Activated T-cell treated with anti-CD3 and anti-CD28 coated beads for 4 hours (primary cell): ENCODE data around the gene MTSS2.

Experiments used
- DNase-seq: peaks from one replicate; pipeline ENCODE4 v3.0.0-alpha.2; 2020

Gene MTSS2

DNA sequence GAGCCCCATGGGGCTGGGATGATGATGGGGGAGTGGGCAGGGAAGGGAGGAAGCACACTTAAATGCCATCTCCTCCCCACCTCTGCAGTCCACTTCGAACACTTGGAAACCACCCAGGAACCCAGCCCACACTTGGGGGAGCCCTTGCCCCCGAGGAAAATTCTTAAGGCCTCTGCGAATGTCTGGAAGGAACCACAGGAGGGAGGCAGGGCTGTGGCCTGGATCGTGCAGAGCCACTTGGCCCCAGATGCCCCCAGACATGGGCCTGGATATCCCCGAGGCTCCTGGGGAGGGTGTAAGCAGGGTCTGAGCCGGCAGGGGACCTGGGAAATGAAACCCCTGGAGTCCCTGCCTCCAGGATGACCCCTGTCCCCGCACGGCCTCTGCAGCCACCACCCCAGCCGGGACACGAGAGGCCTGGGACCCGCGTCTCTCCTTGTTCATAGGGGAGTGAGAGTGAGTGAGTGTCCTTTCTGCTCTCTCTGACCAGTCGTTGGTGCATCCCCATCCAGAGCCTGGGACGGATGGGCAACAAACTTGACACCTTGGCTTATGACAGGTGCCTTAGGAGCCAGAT lies 11.8 kb upstream of the MTSS2 start:
- DNase-seq = no peak

DNA sequence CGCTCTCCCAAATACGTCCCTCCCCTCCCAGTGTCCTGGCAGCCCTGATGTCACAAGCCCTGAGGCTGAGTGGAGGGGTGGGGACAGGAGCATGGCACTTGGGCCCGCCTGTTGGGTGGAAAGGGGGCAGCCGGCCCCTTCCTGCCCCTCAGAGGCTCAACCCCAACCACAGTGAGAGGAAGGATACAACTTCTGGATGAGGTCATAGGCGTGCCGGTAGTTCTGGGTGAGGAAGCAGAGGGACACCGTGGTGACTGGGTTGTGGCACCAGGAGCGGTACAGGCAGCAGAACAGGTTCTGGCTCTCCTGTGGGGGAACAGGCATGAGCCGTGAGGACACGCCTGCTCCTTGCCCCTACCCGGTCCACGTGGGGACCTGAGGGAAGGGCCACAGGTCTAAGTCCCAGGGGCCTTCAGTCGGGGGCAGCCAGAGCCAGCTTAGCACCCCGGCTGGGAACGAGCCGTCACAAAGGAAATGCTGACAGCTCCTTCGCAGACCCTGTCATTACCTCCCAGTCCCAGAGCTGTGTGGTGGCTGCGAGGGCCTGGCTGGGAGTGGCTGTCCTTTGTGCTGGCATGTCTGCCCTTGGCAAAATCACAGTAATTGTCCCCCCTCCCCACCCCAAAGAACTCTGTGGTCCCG lies 11.2 kb upstream of the MTSS2 start:
- DNase-seq = no peak

DNA sequence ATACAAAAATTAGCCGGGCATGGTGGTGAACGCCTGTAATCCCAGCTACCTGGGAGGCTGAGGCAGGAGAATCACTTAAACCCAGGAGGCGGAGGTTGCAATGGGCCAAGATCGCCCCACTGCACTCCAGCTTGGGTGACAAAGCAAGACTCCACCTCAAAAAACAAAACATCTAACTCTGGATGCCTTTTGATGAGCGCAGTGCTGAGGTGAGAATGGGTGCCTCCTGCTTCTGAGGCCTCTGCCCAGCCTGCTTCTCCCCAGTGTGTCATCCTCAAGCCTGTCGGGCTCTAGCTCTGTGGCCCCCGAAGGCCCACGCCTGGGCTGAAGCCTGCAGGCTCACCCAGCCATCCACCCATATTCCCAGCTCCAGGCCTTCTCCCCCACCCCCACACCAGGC lies 10.5 kb upstream of the MTSS2 start:
- DNase-seq = no peak

DNA sequence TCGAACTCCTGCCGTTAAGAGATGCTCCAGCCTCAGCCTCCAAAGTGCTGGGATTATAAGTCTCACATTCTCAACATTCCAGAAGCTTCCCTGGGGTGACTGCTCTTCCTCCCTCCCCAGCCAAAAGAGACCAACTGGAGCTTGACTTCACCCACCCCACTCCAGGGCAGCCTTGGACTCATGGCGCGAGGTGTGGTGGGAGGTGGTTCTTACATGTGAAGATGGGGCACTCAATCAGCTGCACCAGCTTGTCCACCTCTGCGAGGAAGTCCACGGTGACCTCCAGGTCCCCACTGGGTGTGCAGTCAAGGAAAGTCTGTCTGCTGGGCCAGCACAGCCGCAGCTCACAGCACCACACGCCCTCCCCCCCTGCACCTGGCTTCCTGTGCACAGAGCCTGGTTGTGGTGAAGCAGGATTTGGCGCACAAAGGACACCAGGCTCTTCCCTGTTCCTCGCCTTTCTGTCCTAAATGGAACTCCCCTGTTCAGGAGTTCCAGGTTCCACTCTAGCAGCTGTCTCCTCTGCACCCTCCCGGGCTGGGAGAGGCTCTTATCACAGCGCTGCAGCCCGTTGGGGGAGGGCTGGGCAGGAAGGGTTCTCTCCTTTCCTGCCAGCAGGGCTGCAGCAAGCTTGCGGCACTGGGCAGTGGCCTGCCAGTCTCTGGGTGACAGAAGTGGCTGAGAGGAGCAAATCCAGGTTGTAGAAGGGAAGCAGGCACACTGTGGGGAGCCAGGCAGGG lies 9.6 kb upstream of the MTSS2 start:
- no peak for DNase-seq

DNA sequence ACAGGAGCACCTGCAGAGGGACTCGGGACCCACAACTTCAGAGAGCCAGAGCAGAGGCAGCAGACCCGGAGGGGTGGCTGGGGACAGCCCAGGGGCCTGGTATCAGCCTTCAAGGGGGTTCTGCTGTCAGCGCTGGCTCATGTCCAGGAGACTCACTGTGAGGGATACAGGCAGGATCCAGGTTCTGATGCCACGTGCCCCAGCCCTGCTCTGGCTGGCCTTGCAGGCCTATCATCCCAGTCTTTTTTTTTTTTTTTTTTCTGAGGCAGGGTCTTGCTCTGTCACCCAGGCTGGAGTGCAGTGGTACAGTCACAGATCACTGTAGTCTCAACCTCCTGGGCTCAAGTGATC lies 9.0 kb upstream of the MTSS2 start:
- DNase-seq = no peak

DNA sequence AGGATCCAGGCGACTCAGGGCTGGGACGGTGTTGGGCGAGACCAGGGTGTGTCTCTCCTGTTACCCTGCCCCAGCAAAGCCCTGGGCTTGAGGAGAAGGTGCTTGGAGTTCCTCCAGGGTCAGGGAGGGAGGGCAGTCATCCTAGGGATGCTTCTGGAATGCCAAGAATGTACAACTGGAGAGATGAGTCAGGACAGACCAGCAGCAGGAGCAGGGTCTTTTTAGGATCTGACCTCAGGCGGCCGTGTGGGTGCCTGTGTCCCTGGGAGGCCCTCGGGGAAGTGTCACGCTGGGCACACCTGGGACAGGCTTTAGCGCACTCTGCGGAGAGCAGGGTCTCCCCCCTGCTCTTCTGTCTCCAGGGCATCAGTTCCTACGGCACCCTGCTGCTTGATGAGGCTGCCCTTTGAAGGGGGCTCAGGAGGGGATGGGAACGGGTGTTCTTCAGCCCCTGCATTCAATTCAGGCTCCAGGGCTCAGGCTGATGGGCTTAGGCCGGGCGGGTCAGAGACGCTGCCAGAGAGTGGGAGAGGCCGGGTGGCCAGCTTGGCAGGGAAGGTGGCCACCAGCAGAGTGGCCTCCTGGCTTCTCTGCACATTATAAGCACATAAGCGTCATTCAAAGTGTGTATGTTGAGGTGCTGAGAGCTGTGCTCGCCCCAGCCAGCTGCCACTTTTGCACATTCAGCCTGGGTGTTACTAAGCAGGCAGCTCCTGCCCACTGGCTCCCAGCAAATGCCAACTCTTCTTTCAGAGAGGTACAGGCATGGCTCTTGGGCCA lies 8.4 kb upstream of the MTSS2 start:
- DNase-seq = no peak

DNA sequence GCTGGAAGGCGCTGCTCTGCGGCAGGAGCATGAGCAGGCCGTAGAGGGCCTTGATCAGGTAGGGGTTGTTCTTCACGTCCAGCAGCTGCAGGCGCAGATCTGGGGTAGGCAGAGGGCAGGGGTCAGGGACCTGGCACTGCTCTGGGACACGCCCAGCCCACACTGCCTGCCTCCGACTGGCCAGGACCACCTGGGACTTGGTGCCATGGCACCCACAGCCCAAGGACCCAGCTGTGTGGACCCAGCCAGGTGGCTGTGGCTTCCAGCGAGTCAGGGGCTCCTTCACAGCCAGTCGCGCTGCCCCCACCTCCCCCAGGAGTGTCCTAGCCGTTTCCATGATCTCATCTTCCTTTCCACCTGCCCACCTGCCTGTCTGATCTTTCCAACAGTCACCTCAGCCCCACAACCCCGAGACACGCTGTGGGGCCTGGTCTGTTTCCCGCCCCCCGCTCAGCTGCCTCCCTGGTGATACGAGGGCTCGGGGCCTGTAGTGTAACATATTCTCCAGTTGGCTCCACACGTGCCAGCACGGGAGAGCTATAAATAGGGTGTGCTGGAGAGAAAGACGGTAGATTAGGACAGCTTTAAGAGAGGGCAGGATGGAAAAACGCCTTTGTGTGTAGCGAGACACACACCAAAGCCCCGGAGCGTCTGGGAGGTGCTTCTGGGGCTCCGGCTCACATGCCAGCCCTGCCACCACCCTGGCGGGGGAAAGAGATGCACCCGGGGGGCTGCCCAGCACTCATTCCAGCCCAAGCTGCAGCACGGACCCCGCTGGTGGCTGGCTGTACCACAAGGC lies 7.2 kb upstream of the MTSS2 start:
- DNase-seq = no peak

DNA sequence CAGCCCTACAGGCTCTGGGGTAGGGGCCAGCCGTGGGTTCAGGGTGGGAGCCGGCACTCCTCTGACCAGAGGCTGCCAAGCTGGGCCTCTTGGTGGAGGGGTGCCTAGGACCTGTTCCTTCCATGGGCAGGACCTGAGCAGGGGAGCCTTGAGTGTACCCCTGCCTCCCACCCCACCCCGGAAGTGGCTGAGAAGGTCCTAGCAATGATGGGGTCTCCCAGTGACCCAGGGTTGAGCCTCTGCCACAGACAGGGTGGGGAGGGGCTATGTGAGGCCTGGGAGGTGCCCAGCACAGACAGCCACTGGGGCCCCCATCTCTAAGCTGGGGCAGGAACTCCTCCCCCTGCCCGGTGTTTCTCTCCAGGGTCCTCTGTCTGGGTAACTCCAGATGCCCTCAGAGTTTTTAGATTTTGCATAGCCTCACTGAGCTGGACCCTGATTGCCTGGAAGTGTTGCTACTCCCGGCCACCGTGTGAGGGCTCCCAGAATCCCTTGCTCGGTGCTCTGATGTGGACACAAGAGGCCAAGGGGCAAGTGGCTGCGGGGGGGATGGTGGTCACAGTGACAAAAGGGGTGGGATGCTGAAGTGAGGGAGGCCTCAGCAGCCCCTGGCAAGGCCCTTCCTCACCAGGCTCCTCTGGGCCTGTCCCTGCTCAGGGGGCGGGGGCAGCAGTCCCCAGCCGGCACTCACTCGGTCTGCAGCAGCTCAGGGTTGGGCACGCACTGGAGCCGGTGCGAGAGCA lies 6.4 kb upstream of the MTSS2 start:
- no peak for DNase-seq

DNA sequence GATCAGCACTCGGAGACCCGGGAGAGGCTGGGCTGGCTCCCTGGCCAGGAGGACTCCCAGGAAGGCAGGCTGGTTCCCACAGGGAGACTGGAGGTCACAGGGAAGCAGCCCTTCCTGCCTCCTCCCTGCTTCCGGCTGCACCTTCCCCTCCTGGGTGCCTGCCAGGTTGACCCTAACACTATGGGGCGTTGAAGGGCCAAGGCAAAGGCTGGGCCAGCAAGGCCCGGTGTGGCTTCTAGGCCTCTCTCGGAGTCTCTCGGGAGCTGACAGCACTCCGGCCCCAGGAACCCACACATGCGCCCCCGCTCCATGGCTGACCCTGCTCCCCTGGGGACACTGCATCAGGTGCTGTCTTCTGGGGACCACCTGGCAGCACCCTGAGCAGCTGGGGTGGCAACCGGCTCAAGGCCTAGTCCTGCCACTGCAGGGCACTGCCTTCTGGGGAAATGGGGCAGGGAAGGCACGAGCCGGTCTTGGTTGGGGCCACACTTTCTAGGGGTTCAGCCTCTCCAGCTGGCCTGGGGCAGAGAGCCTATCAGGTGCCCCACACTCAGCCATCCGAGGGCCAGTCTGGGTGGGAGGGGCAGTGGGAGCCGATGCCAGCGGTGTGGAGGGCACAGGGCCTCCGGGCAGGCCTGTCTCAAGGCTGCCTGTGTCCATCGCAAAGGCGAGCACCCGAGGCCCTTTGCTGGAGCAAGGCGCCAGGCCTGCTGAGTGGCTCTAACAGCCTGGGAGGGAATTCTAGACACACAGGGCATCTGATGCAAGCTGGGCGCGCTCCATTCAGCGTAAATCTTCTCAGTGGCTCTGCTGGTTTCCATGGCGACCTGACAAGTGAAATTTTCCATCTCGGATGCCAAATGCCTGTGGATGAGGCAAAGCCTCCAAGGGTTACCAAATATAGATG lies 5.6 kb upstream of the MTSS2 start:
- DNase-seq = no peak

DNA sequence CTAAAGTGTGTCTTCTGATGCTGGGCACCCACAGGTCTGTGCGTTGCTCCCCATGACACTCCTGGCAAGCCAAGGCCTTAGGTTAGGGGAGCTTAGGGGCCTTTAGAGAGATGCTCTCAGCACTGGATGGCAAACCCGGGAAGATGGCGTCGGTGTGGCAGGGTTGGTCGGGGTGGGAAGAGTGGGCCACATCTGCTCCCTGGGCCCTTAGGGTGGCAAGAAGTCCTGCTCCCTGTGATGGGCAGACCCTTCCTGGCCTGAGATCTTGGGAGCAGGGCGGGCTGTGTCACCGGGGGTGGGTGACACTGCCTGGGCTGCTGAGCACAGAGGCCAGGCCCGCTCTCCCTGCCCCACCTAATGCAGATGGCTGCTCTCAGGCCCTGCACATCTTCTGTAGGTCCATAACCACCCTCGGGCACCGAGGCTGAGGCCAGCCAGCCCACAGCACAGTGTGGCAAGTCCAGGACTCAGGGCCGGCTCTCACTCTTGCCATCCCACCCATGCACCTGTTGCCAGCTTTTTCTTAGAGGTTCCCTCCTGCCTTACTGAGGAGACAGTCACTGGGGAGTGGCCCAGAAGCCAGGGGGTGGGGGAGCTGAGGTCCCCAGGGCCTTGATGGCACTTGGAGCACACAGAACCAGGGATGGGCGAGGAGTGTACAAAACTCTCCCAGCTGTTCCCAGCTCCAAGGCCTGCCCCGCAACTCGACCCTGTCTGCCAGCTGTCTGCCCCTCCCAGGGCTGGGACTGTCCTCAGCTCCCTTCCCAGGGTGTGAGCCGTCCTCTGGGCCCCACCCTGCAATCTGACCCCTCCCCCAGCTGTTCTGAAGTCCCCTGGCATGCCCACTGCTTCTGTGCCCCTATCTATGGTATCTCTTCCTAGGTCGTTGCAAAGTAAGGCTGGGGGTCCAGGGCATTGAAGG lies 4.4 kb upstream of the MTSS2 start:
- no peak for DNase-seq

DNA sequence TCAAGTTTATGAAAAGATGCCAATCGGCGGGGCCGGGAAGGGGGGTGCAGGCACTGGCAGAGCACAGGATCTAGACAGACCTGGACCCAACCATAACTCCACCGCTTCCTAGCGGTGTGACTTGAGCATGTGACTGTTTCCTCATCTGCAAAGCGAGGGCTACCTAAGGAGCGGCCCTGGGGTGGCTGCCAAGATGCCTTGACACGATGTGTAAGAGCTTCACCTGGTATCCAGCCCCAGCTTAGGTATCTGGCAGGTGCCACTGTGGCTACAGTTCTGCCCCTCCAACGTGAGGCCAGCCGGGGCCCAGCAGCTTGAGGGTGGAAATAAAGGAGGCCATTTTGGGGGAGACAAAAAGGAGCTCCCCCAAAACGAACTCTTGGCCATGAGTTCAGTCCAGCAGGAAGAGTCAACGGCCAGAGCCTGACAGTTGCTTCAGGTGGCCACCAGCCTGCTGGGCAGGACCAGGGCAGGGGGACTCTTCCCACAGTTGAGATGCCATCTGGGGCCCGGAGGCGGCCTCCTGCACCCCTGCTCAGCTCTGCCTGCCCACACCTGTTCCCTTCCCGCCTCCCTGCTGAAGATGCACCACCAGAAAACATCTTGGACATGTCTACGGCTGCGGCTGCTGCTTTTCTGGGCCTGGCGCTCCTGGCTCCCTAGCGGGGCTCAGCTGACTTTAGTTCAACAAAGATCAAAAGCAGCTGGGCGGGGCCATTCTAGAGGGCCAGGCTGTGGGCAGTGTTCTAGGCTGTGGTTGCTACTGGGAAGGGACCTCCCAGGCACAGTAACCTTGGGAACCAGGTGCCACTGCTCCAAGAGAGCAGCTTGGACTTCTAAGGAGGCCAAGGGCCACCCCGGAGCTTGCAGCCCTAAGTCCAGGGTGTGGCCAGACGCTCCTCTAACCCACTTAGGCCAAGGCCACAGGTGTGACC lies 3.4 kb upstream of the MTSS2 start:
- no peak for DNase-seq

DNA sequence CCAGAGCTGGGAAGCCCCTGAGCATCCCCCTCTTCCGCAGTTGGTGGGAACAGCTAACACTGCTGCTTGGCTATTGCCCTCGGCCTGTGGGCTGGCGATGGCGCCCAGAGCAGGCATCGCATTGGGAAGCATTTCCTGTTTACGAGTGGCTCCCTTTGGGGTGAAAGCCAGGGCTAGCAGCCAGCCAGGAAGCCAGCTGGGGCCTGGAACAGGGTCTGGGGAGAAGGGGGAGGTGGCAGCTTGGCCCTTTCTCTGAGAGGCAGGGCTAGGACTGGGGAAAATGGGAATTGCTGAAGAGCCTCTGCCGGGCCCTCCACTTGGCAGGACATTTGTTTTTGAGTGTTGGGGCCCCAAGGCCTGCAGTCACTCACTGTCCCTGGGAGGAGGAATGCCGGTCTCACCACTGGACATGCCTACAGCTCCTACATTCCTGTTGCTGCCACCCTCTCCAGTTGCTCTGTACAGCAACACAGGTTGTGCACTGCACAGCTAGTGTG lies 2.4 kb upstream of the MTSS2 start:
- DNase-seq = no peak

DNA sequence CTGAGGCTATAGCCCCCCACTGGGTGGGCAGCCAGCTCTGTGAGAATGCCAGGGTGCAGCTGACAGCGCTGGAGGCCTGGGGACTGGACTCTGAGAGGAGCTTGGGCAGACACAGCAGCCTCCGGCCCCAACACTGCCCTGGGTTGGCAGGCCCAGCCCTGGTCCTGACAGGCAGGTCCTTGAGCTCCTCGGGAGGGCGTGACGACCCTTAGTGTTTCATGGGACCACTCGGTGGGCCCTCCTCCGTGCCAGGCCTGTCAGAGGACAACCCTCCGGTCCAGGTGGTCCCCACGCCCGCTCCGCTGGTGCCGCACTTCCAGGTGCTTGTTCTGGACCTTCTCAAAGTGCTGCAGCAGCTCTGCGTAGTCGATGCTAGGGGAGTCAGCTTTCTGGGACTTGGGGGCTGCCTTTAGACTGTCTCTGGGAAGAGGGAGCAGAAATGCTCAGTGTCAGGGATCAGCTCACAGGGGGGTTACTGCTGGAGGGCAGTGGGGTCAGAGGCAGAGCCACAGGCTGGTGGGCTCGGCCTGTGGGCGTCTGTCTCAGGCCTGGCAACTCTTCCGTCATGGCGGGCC lies 1.9 kb upstream of the MTSS2 start:
- DNase-seq = no peak

DNA sequence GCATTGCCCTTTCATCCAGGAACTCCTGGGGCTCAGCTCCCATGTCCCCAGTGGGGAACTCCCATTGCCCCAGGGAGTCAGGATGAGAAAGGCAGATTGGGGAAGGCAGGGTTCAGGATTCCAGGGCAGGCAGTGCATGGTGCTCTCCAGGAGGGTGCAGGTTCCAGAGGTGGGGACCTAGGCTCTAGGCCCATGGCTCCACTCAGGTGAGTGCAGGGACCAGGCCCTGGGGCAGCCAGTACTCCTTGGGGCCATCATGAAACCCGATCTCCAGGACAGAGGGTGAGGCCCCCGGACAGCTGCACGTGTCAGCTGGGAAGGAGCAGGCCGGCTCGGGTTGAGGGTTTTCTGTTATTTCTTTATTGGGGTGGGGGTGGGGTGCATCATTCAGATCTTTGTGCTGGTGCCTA lies 1.3 kb upstream of the MTSS2 start:
- no peak for DNase-seq

DNA sequence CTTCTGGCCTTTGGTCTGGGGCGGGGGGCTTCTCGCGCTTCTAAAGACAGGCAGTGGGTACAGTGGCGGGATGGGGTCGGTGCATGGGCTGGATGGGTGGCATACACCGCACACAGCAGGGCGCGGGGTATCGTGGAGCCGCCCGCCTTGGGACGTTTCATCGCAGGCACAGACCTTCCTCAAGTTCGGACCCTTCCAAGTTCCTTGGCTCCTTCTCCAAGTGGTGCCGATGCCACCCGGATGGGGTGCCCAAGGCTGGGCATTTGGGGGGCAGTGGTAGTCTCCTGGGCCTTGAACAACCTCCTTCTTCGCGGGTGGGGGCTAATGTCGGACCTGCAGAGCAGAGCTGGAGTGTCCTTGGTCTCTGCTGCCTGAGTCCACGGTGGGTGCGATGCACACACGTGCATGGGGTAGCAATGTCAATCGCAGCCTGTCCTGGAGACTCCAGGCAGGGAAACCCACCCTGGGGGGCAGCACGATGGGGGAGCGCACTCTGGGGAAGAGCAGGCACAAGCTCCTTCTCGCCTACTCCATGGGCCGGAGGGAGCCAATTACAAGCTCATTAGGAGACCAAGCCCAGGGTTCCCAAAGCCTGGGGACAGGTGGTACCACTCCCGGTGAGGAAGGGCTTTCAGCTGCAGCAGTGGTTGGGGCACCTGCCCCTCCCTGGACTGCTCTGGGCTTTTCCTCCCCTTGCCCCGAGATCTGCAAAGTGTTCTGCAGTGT lies 686 bp upstream of the MTSS2 start:
- DNase-seq = no peak

DNA sequence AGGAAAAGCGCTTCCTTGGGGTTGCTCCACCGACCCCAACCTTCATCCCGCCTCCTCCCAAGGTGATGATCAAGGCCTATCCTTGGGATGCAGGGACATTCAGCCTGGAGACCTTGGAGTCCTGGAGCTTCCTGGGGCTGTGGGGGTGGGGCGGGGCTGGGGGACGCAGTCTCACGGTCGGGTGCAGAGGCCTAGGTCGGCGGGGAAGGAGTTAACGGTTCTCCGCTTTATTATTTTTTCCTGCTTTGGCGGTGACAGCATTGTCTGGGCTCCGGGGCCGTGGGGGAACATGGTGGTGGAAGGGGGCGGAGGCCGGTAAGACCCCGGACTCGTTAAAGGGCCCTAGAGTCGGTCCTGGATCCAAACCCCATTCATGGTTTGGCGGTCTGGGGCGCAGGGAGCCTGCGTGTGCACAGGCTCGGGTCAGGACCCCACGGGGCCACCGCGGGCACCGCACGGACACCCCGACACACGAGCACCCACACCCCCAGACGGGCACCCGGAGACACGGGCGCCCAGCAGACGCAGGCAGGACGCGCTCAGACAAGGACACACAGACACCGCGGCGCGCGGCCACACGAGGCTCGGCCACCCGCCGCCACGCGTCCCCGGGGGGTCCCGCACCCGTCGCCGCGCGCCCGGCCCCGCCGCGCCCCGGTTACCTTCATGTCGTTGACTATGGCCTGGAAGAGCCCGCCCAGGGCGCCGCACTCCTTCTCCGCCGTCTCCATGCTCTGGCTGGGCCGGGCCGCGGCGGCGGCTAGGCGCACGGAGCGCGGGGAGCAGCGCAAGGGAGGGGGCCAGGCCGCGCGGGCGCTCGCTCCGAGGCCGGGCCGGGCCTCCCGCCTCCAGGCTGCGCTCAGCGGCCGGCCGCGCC lies 554 bp downstream of the MTSS2 start:
- DNase-seq = no peak
